CD4-positive, alpha-beta T cell treated with Interleukin-6 at 100 ng/mL for 8 hours (primary cell): ENCODE results near the gene MPRIP.

Source experiments
- DNase-seq: peaks from one replicate; pipeline ENCODE4 v3.0.0-alpha.2; 2020; ENCODE audit warnings: mixed read lengths, low spot score

MPRIP gene

DNA sequence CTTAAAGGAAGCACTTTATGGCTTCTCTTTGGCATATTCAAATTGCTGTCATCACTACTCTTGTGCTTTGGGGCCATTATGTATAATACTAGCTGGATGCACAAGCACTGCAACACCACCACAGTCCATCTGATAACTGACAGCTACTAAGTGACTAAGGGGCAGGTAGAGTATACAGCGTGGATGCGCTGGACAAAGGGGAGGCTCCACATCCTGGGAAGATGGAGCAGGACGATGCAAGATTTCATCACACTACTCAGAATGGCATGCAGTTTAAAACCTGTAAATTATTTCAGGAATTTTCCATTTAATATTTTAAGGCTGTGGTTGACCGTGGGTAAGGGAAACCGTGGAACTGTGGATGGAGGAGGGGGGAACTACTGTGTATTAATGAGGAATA lies 25.0 kb downstream of the MPRIP start:
- no peak for DNase-seq

DNA sequence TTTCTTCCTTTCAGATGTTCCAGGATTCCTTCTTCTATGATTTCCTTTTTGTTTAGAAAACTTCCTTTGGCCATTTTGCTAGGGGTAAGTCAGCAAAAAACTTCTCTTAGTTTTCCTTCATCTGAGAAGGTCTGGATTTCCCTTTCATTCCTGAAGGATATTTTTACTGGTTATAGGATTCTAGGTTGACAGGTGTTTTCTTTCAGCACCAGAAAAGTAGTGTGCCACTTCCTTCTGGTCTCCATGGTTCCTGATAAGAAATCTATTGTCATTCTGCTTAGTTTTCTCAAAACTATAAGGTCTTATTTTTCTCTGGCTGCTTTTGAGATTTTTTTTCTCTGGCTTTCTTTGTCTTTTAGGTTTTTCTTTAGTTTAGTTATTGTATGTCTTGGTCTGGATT lies 27.6 kb downstream of the MPRIP start:
- DNase-seq: no peak

DNA sequence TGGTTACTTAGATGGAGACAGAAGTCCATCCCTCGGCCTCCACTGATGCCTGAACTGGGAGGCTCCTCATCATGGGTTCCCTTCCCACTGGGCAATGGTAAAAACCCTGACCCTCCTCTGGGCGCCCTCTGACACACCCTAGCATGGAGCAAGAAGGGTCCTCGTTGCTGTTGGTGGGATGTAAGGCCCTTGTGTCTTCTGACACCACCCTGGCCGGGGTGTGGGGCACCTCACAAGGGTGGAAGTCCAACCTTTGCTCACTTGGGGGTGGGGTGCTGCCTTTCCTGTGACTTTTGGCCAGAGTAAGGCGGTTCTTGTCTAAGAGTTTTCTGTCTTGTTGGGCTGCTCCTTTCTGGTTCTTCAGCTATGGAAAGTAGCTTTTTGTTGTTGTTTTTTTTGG lies 28.7 kb downstream of the MPRIP start:
- DNase-seq: no peak

DNA sequence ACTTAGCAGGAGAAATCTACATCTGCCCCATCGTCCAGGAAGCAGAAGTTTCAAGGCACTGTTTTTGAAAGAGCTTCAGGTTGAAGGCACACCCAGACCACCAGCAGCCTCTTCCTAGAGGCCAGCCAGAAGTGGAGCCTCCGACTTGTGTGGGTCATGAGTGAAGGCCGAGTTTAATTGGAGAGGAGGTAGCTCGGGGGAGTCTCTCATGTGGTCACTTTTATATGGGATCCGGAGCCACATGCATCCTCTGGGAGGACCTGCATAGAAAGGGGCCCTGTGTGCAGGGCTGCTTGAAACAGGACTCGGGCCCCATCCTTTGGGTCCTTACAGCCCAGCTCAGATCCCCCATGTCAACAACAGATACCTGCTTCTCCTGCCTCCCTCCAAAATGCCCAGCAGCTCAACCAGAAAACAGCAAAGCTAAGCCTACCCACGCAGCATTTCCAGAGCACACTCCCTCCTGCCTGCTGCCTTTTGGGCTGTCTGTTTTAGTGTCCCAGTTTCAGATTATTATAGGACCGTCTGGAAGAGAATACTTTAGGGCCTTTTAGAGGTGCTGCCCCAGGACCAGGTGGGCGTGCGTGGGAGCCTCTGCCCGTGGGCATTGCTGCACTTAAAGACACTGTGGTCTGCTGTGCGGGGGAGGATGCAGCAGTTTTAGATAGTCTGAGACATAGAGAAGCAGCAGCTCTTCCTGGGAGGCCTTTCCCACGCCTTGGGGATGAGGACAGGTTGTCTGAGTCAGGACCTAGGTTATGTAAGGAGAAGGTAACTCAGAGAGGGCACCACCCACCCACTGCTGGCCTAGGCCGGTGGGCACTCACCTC lies 29.5 kb downstream of the MPRIP start:
- DNase-seq: no peak

DNA sequence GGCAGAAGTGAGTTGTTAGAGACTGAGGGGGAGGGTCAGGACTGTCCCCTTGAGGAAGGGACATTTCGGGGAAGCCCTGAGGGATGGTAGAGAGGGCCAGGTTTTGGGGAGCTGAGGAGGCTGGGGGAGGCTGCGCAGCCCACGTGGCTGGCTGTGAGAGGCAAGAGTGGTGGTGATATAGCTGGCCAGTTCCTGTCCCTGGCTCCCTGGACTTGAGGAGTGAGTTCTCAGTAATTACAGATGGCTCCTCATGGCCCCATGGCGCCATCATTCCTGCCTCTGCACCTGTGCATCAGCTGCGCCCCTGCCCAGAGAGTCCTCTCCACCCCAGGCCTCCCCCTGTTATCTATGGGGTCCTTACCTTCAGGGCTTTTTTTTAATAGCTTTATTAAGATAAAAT lies 30.3 kb downstream of the MPRIP start:
- DNase-seq: no peak

DNA sequence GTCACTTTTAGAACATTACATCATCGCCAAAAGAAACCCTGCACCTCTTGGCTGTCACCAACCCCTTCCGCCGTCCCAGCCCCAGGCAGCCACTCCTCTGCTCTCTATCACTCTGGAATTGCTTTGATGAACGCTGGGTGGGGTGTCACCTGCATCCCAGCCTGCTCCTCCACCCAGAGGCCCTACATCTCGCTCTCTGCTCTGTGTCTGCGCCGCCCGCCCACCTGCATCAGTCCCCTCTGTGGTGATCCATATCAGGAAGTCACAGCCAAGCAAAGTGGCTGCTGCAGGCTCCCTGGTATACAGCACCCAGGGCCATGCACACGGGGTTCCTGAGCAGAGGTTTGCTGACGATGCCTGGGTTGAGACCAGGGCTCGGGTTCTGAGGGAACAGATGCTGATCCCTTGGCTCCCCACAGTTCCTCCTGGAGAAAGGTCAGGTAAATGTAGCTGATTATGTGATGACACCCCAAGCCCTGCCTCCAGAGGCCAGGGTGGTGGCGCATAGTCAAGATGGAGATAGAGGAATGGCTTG lies 30.8 kb downstream of the MPRIP start:
- DNase-seq: no peak

DNA sequence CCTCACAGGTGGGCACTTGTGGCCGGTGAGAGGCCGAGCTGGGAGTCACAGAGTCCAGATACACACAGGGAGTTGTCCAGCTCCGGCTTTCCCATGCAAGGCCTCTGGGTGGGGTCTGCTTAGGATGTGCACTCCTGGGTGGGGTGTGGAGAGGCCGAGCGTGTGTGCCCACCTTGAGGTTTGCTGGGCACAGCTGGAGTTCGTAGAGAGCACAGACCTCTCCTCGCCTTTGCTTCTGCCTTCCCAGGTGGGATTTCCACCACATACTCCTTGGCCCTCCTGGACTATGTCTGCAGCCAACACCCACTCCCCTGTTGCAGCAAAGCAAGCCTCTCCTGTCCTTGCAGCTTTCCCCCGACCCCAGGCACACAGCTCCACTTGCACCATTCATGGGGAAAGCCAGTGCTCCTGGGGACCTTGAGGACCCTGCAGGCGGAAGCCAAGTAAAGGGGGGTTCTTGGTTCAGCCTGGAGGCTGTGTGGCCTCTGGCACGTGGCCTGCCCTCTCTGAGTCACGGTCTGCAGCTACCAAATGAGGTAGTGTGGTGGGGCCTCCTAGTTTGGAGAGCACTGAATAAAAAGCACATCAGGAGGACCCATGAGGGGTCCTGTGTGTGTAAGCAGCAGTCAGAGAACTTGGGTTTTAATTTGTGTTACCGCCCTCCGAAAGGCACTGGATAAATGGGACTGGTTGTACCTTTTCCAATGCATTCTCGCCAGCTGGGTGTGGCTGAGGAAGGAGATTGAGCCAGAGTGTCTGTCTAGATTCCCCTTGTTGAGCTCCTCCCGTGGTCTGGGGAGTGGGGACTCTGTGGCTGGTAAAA lies 31.5 kb downstream of the MPRIP start:
- no peak for DNase-seq

DNA sequence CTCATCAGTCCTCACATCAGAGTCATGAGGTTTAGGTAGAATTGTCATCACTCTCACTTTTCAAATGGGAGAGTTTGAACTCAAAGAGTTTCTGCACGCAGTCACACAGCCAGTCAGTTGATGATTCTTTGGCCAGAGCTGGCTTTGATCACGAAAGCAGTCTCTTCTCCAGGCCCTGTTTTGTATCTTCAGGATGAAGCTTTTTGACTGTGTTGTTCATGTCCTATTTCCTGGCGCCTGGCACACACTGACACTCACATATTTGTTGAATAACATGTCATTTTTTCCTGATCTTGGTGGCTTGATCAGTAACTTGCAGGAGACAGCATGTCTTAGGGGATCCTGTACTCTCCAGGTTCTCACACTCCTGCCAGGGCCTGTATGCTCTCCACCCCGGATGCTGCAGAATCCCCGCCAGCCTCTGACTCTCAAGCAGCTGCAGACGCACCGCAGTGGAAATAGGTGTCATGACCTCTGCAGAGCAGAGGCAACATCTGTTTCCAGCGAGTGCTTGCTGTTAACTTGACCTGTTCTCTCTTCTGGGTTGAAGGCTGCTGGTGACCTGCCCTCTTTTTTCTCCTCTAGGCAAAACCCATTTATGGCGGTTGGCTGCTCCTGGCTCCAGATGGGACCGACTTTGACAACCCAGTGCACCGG lies 33.0 kb downstream of the MPRIP start:
- no peak for DNase-seq

DNA sequence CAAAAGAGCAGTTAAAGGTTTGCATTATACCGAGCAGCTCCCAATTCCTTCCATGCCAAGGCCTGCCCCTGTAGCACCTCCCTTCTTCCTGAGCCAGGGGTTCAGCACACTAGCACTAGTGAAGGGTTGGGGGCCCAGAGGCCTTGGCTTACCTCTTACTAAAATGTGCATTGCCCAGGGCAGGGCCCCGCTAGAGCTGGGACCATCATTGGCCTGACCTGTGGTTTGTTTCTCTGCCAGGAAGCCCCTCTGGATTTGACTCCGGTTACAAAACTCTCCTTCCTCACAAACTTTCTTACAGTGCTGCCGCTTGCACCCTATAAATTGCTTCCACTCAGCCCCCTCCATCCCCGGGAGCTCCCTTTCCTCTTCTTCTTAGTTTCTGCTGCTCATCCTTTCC lies 33.8 kb downstream of the MPRIP start:
- no peak for DNase-seq

DNA sequence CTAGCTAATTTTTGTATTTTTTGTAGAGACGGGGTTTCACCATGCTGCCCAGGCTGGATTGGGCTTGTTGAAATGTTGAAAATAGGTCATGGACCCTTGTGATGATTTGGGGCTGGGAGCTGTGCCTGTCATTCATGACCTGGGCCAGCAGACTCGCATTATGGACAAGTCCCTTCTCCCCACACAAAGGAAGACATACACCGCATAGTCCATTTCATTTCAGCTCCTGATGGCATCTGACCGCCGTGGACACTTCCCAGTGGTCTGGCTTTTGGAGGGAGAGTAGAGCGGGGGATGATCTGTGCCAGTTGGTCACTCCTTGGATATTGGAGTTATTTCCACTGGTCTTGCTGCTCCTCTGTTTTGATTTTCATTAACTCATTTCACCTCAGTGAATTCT lies 34.8 kb downstream of the MPRIP start:
- DNase-seq: no peak

DNA sequence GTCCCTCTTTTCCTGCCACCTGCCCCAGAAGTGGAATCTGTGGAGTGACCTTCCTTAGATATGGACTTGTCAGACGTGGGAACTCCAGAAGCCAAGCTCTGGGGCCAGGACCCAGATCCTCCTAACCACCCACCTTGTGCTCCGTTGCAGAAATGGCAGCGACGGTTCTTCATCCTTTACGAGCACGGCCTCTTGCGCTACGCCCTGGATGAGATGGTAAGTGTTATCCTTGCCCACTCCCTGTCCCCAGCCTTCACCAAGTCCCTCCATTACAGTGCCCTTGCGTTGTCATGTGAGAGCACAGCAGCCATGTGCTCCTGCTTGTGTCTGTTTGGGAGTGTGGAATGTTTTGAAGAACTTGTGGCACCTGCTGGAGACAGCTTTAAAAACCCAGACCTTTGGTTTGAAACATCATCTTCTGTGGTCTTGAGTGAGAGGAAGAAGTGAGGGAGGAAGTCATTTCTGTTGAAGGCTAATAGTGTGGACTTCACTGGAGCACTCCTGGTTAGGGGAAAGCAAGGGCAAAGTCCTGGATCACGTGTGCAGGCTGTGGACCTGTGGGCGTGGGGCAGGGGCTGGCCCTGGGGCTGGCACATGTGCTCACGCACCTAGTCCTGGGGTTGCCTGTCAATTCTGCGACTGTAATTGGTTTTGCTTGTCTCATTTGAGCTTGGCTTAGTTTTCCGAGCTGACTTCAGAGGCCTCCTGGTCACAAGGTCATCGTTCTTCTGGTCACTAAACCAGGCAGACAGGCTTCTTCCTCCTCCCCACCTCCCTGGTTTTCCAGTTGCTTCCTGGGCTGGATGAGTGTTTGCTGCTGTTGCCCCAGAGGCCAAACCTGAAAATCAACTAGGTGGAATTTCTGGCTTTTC lies 35.8 kb downstream of the MPRIP start:
- DNase-seq: no peak

DNA sequence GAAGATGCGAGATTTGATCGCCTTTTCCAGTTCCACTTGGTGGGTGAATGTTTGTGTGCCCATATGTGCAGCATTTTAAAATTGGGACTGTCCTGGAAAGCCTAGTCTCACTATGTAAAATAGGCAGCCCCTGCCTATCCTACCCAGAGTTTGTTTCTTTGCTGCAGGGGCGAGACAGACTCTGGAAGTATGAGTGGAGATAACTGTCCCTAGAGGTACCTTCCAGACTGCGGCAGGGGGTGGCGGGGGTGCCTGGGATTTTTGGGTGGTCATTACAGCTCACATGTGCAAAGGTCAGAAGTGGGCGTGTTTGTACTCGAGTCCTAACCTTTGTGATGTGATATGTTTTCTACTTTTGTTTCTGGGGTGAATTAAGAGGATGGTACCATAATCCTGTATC lies 36.6 kb downstream of the MPRIP start:
- DNase-seq: no peak

DNA sequence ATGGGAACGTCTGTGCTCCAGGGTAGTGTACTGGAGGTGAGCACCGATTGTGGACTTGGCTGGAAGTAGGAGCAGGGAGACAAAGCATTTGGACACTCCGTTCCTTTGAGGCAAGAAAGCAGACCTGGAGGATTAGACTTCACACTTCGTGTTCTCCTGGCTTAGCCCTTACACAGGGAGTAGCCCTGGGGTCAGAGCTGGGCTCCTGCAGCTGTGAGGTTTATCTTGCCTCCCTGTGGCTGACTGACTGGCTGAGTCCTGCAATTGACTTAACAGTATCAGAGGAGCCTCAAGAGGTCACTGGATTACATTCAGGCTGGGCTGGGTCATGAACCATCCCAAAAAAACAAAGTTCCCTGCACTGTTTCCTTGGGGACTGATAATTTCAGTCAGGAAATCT lies 37.1 kb downstream of the MPRIP start:
- no peak for DNase-seq

DNA sequence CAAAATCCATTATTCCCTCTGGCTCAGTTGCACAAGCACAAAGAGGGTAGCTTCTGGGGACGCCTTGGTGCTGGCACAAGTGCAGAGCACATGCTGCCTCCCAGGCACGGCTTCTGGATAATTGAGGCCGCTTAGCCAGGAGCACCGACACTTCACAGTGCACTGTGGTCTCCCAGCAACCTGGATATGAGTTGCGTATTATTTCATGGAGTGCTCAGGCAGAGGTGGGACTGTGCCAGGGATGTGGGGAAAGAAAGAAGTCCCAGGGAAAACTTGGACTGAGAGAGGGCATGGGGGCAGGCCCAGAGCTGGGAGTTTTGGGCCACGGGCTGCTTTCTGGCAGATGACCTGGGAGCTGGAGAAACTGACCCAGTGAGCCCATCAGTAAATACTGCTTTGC lies 37.5 kb downstream of the MPRIP start:
- DNase-seq: no peak

DNA sequence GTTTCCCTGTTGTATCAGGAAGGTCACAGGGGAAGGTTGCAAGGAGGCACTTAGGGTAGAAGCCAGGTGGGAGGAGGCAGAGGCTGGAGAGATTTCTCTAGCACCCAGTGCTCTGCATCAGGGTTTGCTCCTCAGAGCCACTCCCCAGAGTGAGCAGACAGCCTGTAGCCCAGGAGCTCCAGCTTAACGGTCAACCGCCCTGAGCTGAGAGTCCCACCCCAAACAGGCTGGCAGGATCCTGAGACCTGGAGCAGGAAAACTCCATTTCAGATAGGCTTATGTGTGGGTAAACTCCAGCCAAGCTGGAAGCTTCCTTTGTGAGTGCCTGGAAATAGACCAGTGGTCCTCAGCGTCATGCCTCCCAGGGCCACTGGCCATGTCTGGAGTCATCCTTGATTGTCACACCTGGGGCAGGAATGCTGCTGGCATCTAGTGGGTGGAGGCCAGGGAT lies 37.9 kb downstream of the MPRIP start:
- no peak for DNase-seq

DNA sequence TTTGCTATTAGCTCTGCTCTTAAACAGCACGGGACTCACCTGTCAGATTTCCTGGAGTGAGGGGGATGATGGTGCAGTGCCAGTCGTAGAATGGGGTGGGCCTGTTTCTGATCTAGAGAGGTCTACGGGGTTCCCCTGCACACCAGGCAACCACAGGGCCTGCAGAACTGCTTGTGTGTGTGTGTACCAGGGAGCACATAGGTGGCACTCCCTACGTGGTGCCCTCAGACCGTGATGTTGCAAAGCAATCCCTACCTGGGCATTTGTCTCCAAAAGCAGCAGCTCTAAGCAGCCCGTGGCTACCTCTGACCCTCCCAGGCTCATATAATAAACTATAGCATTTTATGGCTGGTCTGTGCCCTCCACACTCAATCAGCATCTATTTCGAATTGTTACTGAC lies 38.5 kb downstream of the MPRIP start:
- DNase-seq: no peak

DNA sequence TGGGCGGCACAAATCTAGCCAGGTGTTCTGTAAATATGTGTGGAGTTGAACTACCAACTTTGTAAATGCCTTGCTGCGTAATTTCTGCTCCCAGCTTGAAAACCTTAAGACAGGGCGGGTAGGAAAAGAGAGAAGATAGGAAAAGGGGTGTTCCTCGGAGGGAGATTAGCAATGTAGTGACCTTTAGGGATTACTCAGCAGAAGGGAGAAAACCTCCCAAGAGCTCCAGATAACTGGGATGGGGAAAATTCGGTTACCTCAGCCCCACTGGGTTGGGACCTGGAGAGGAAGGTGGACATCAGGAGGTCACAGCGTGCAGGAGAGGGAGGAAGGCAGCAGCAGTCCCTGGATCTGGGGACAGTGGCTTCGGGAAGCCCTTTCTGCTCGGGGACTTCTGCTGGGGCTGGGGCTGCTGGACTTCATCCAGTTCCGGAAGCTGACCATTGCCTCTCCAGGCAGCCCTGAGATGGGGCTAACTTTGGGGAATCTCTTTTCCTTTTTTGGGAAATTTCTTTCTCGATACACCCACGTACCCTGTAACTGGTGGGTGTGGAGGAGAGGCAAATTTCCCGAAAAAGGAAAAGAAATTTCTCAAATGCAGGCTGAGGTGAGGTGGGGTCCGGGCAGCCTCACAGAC lies 39.2 kb downstream of the MPRIP start:
- no peak for DNase-seq

DNA sequence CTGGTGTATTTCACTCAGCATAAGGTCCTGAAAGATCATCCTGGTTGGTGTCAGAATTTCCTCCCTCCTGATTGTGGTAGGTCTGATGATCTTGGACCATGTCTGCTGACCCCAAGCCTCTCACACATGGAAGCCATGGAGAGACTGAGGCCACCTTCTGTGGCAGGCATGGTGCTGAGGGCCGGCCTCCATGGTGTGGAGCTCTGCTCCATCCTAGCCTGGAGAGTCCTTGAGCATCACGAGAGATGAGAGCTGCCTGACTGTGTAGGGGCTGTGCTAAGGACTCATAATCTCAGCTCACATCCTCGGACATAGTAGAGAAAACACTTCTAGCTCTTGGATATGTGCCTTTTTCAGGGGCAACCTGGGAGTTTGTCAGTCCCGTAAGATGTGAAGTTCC lies 40.6 kb downstream of the MPRIP start:
- DNase-seq: no peak

DNA sequence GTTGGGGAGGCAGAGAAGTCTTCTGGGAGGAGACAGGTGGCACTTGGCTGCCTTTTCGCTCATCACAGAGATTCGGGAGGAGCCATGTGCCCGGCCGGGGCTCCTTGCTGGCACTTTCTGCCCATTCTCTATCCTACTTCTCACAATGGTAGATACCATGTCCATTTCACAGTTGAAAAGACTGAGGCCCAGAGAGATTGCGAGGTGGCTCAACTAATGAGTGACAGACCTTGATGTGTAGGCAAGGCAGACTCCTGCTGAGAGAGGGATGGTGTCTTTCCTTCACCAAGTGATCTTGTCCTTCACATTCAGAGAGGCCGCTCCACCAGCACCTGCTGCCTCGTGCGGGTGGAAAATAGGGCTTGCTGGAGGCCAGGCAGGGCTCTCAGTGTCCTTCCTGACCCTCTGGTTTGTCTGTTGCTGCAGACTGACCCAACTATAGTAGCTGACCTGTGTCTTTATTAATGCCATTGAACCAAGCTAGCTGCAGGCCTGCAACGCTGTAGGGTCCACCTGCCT lies 42.1 kb downstream of the MPRIP start:
- no peak for DNase-seq

DNA sequence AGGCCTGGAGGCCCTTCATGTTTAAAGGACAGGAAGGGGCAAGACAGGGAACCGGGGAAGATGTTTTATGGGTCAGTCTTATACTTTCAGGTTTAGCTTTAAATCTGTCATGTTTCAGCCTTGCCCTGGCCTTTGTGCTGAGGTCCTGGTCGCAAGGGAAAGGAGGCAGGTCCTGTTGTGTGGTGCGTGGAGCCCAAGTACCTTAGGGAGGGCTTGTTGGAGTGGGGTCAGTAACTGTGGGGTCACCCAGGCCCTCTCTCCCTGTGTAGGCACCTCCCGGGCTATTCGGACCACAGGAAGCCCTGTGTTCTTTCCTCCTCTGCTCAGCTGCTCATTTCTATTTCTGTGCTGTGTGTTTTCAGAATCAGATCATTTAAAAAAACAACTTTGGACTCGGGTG lies 42.7 kb downstream of the MPRIP start:
- DNase-seq: no peak

DNA sequence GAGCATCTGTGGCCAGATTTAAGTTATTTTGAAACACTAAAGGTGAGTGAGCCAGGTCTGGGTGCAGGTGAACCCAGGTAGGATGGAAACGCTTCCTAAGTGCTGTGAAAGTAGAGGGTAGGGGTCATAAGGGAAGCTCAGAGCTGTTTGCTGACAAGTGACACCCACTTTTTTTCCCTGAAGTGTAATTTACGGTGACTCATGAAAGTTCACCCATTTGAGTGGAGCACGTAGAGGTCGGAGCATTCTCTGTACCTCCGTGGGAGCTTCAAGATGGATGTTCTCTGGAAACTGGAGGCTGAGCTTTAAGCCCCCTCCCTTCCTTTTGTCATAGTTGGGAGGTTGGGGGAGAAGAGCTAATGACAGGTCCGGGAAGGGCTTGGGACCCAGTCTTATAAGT lies 44.3 kb downstream of the MPRIP start:
- DNase-seq: no peak
